ENCODE measurements around the gene TMEM131L. TPM values are rescaled to one million over a fixed set of nuclear protein-coding genes. Genes with fewer than 3 reads are reported as not detected.
"Not testable (repeated sequence)": the region's sequence is repeated elsewhere in the genome, so short reads cannot be mapped to it uniquely, and the experiment has no call there.

TMEM131L gene
- total RNA-seq, 2 experiments from 2014 or later: 45.8 to 45.9 TPM

DNA sequence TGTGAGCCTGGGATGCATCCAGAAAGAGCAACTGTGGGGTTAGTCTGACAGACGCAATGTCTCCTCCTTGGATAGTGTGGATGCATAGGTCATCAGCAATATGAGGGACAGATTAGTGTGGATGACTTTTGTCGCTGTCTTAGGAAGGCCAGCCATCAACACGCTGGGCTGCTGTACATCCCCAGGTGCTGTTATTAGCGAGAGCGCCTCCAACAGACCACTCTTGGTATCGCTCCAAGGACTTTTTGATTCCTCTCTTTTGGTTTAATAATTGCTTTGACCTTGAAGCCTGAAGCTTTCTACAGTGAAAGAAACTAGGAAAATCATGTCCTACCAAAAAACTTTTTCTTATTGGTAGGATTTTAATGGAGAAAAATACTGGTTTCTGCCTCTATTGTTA lies 76.7 kb downstream of the TMEM131L start:
- POLR2A ChIA-PET: no interaction called here
- DNase-seq (peak; percentile 24), ATAC-seq (no peak)
- Mint-ChIP-seq H3K4me1 (peaks cover 74% of the 10 kb centered on the region), H3K27me3 (no peaks in the 10 kb centered on the region), H3K4me3 (no peak overlapping the region), H3K9me3 (ENCODE audit: low read depth) (no peaks in the 10 kb centered on the region), H3K27ac (peak overlapping the region; percentile 22), H3K36me3 (ENCODE audit: low read depth) (peaks cover 22% of the 10 kb centered on the region)
- CTCF ChIA-PET: interaction anchor here (0.7 to 3.8 kb wide), 8 partner anchors 9 to 181 kb away, joined by 3 to 31 read pairs (median 4); no protein-coding TSS in a partner anchor
- intact Hi-C loops (cut with DNase I, micrococcal nuclease): no loop called here

- ChIA-PET POLR2A (no interaction called here), CTCF (interaction anchor here (0.6 to 3.8 kb wide), 10 partner anchors 9 to 181 kb away, joined by 3 to 31 read pairs (median 3); no protein-coding TSS in a partner anchor)
- intact Hi-C loops (cut with DNase I, micrococcal nuclease): no loop called here
- H3K4me1 Mint-ChIP-seq: peaks cover 73% of the 10 kb centered on the region
- H3K27ac Mint-ChIP-seq: no peak overlapping the region
- no peaks in the 10 kb centered on the region for H3K27me3 Mint-ChIP-seq
- H3K4me3 Mint-ChIP-seq: no peak overlapping the region
- no peak for ATAC-seq
- no peak for DNase-seq
- no peaks in the 10 kb centered on the region for H3K9me3 Mint-ChIP-seq (ENCODE audit: low read depth)
- H3K36me3 Mint-ChIP-seq (ENCODE audit: low read depth): peaks cover 22% of the 10 kb centered on the region
Measured at GRCh38 chr4:153543351-153543750, 77.2 kb downstream of the TMEM131L start.

GRCh38 chr4:153545822-153546221 lies 79.7 kb downstream of the TMEM131L start:
- H3K36me3 Mint-ChIP-seq (ENCODE audit: low read depth): peaks cover 21% of the 10 kb centered on the region
- ChIA-PET CTCF (interaction anchor here (0.6 to 3.7 kb wide), 9 partner anchors 11 to 202 kb away, joined by 3 to 19 read pairs (median 4); partner anchors contain the start of gene TMEM131L), POLR2A (interaction anchor here (0.6 kb wide), 1 partner anchor 47 kb away, joined by 4 read pairs; no protein-coding TSS in a partner anchor)
- no peak for ATAC-seq
- no peaks in the 10 kb centered on the region for H3K27me3 Mint-ChIP-seq
- no peak overlapping the region for H3K27ac Mint-ChIP-seq
- DNase-seq: no peak
- no peaks in the 10 kb centered on the region for H3K9me3 Mint-ChIP-seq (ENCODE audit: low read depth)
- intact Hi-C loops (cut with DNase I, micrococcal nuclease): no loop called here
- H3K4me3 Mint-ChIP-seq: no peak overlapping the region
- H3K4me1 Mint-ChIP-seq: peaks cover 68% of the 10 kb centered on the region

GRCh38 chr4:153546280-153546679 lies 80.1 kb downstream of the TMEM131L start:
- intact Hi-C loops (cut with DNase I, micrococcal nuclease): no loop called here
- Mint-ChIP-seq H3K27me3 (no peaks in the 10 kb centered on the region), H3K4me3 (no peak overlapping the region), H3K9me3 (ENCODE audit: low read depth) (no peaks in the 10 kb centered on the region), H3K36me3 (ENCODE audit: low read depth) (peaks cover 24% of the 10 kb centered on the region), H3K27ac (no peak overlapping the region), H3K4me1 (peaks cover 65% of the 10 kb centered on the region)
- CTCF ChIA-PET: interaction anchor here (0.6 to 3.7 kb wide), 9 partner anchors 11 to 202 kb away, joined by 3 to 19 read pairs (median 4); partner anchors contain the start of gene TMEM131L
- ATAC-seq (no peak), DNase-seq (no peak)
- POLR2A ChIA-PET: interaction anchor here (0.6 kb wide), 1 partner anchor 47 kb away, joined by 4 read pairs; no protein-coding TSS in a partner anchor

GRCh38 chr4:153547520-153547919 lies 81.4 kb downstream of the TMEM131L start:
- POLR2A ChIA-PET: no interaction called here
- intact Hi-C loops (cut with DNase I, micrococcal nuclease): no loop called here
- Mint-ChIP-seq H3K27ac (no peak overlapping the region), H3K9me3 (ENCODE audit: low read depth) (no peaks in the 10 kb centered on the region), H3K27me3 (no peaks in the 10 kb centered on the region), H3K4me1 (peaks cover 53% of the 10 kb centered on the region), H3K36me3 (ENCODE audit: low read depth) (peaks cover 16% of the 10 kb centered on the region), H3K4me3 (no peak overlapping the region)
- ATAC-seq: no peak
- no peak for DNase-seq
- CTCF ChIA-PET: interaction anchor here (0.6 to 3.7 kb wide), 4 partner anchors 12 to 40 kb away, joined by 3 to 19 read pairs (median 4); no protein-coding TSS in a partner anchor

- ATAC-seq; H3K9me3 Mint-ChIP-seq (ENCODE audit: low read depth); DNase-seq; H3K27me3 Mint-ChIP-seq; H3K4me3 Mint-ChIP-seq: not testable (repeated sequence)
- ChIA-PET CTCF (interaction anchor here (0.6 to 1.6 kb wide), 13 partner anchors 8 to 84 kb away, joined by 3 to 5 read pairs (median 3); no protein-coding TSS in a partner anchor), POLR2A (interaction anchor here (0.6 kb wide), 2 partner anchors 15 to 18 kb away, joined by 3 read pairs; no protein-coding TSS in a partner anchor)
- Mint-ChIP-seq H3K27ac (peak overlapping the region; percentile 68), H3K4me1 (peaks cover 52% of the 10 kb centered on the region), H3K36me3 (ENCODE audit: low read depth) (peaks cover 16% of the 10 kb centered on the region)
- intact Hi-C loops (cut with DNase I, micrococcal nuclease): loop anchor here (1.0 to 2.0 kb wide), 4 partner anchors 20 to 67 kb away; no protein-coding TSS in a partner anchor
Measured at GRCh38 chr4:153548907-153549306, 82.7 kb downstream of the TMEM131L start.

DNA sequence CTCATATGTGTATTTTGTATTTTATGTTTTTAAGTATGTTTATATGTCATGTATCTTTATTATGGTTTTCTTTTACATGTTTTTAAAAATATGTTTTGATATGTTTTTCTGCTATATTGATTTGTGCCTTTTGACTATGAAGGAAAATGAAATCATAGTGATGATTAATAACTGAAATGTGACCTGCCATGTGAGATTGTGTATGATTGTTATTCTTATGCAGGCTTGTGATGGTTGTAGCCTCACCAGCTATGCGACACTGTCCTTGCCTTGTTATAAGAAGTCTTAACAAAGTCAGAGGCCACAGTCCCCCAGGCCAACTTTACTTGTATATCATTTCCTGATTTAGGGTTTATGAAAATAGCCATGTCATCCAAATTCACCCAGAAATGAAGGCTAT lies 83.2 kb downstream of the TMEM131L start:
- intact Hi-C loops (cut with DNase I, micrococcal nuclease): loop anchor here (1.0 to 2.0 kb wide), 4 partner anchors 20 to 67 kb away; no protein-coding TSS in a partner anchor
- peaks cover 50% of the 10 kb centered on the region for H3K4me1 Mint-ChIP-seq
- ATAC-seq: peak; percentile 92

GRCh38 chr4:153553155-153553818 lies 87.1 kb downstream of the TMEM131L start:
- POLR2A ChIA-PET: no interaction called here
- intact Hi-C loops (cut with DNase I, micrococcal nuclease): no loop called here
- no peak for DNase-seq
- Mint-ChIP-seq H3K27ac (peak overlapping the region; percentile 26), H3K27me3 (no peaks in the 10 kb centered on the region), H3K9me3 (ENCODE audit: low read depth) (no peaks in the 10 kb centered on the region), H3K4me1 (peaks cover 55% of the 10 kb centered on the region), H3K36me3 (ENCODE audit: low read depth) (peaks cover 30% of the 10 kb centered on the region), H3K4me3 (no peak overlapping the region)
- CTCF ChIA-PET: interaction anchor here (0.6 to 1.4 kb wide), 4 partner anchors 12 to 646 kb away, joined by 3 to 5 read pairs (median 4); no protein-coding TSS in a partner anchor
- peak; percentile 28 for ATAC-seq

More for the DNA sequence above, 83.2 kb downstream of the TMEM131L start:
- no peak overlapping the region for H3K4me3 Mint-ChIP-seq
- no peaks in the 10 kb centered on the region for H3K9me3 Mint-ChIP-seq (ENCODE audit: low read depth)
- DNase-seq: peak; percentile 46
- peaks cover 16% of the 10 kb centered on the region for H3K36me3 Mint-ChIP-seq (ENCODE audit: low read depth)
- ChIA-PET POLR2A (interaction anchor here (0.6 kb wide), 2 partner anchors 15 to 19 kb away, joined by 3 read pairs; no protein-coding TSS in a partner anchor), CTCF (interaction anchor here (0.6 to 1.6 kb wide), 12 partner anchors 9 to 84 kb away, joined by 3 to 5 read pairs (median 3); no protein-coding TSS in a partner anchor)
- no peaks in the 10 kb centered on the region for H3K27me3 Mint-ChIP-seq
- H3K27ac Mint-ChIP-seq: peak overlapping the region; percentile 47

GRCh38 chr4:153553819-153554170 lies 87.6 kb downstream of the TMEM131L start:
- H3K27me3 Mint-ChIP-seq: no peaks in the 10 kb centered on the region
- no peak overlapping the region for H3K4me3 Mint-ChIP-seq
- peaks cover 49% of the 10 kb centered on the region for H3K4me1 Mint-ChIP-seq
- H3K36me3 Mint-ChIP-seq (ENCODE audit: low read depth): peaks cover 33% of the 10 kb centered on the region
- ATAC-seq (no peak), DNase-seq (no peak)
- POLR2A ChIA-PET: no interaction called here
- CTCF ChIA-PET: interaction anchor here (1.1 to 1.6 kb wide), 5 partner anchors 12 to 411 kb away, joined by 3 to 6 read pairs (median 4); no protein-coding TSS in a partner anchor
- H3K9me3 Mint-ChIP-seq (ENCODE audit: low read depth): no peaks in the 10 kb centered on the region
- intact Hi-C loops (cut with DNase I, micrococcal nuclease): no loop called here
- H3K27ac Mint-ChIP-seq: no peak overlapping the region

DNA sequence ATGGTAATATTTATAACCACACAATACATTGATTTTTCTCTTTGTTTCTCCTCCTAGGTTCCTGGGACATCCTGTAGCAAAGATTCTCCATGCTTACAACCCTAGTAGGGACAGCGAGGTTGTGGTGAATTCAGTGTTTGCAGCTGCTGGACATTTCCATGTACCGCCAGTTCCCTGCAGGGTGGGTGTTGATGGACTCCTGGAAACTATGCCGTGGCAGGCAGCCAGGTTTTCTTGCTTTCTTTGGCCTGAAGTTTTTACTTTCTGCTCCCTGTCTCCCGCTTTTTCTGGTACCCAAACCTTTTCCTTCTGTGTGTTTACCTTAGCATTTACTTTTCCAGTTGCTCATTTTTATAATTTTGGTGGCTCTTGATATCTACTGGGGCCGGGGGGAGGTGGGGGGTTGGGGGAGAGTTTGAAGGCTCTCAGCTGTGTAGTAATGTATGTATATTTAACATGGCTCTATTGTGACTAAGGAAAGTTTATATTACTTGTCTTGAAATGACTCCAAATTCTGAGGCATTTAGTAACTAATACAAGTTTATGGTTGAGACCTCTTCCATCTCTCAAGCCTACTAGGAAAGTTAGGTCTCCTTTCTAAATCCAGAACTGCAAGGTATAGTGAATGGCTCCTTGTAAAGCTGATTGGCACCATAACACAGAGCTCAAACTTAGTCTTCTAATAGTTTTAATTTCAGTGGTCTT lies 89.7 kb downstream of the TMEM131L start:
- H3K4me1 Mint-ChIP-seq: peaks cover 43% of the 10 kb centered on the region
- ChIA-PET CTCF (interaction anchor here (1.5 kb wide), 1 partner anchor 18 kb away, joined by 6 read pairs; no protein-coding TSS in a partner anchor), POLR2A (no interaction called here)
- H3K27me3 Mint-ChIP-seq: no peaks in the 10 kb centered on the region
- H3K27ac Mint-ChIP-seq: peak overlapping the region; percentile 47
- intact Hi-C loops (cut with DNase I, micrococcal nuclease): no loop called here
- no peak overlapping the region for H3K4me3 Mint-ChIP-seq
- DNase-seq (no peak), ATAC-seq (peak; percentile 27)
- peaks cover 4% of the 10 kb centered on the region for H3K9me3 Mint-ChIP-seq (ENCODE audit: low read depth)
- peaks cover 47% of the 10 kb centered on the region for H3K36me3 Mint-ChIP-seq (ENCODE audit: low read depth)

- Mint-ChIP-seq H3K36me3 (ENCODE audit: low read depth) (peaks cover 49% of the 10 kb centered on the region), H3K4me3 (no peak overlapping the region), H3K4me1 (peaks cover 46% of the 10 kb centered on the region), H3K9me3 (ENCODE audit: low read depth) (peaks cover 7% of the 10 kb centered on the region), H3K27ac (peak overlapping the region; percentile 75), H3K27me3 (no peaks in the 10 kb centered on the region)
- intact Hi-C loops (cut with DNase I, micrococcal nuclease): no loop called here
- POLR2A ChIA-PET: no interaction called here
- DNase-seq (no peak), ATAC-seq (no peak)
- CTCF ChIA-PET: interaction anchor here (1.5 to 1.6 kb wide), 2 partner anchors 10 to 18 kb away, joined by 4 to 6 read pairs; no protein-coding TSS in a partner anchor
Measured at GRCh38 chr4:153556435-153556815, 90.3 kb downstream of the TMEM131L start.
